Smooth muscle cell (in vitro differentiated cells): Measurements from ENCODE around the gene RFNG. TPM values are rescaled to one million over a fixed set of nuclear protein-coding genes. Genes with fewer than 3 reads are reported as not detected.

Experiments used
- DNase-seq: peaks from one replicate; lab custom pipeline; 2025; ENCODE audit not compliant: unreplicated experiment; lab: John Stamatoyannopoulos, UW
- H2AFZ ChIP-seq: fragments of 200-600 bp; sonication (generic); 2 replicates; pipeline ENCODE4 v1.6.0; 2016; ENCODE audit warnings: antibody characterized with exemption, low read depth, mild to moderate bottlenecking
- H3F3A ChIP-seq: fragments of 200-600 bp; sonication (generic); 2 replicates; pipeline ENCODE4 v1.6.0; 2017; ENCODE audit warnings: antibody characterized with exemption, low read depth
- H3K27ac ChIP-seq: fragments of 200-600 bp; sonication (generic); 2 replicates; pipeline ENCODE4 v1.5.1; 2016; ENCODE audit warnings: low read depth, mild to moderate bottlenecking
- H3K27me3 ChIP-seq: fragments of 200-600 bp; sonication (generic); 2 replicates; pipeline ENCODE4 v1.6.1; 2016; ENCODE audit warnings: low read depth, mild to moderate bottlenecking
- H3K36me3 ChIP-seq: fragments of 200-600 bp; sonication (generic); 2 replicates; pipeline ENCODE4 v1.5.1; 2016; ENCODE audit warnings: low read depth
- H3K4me1 ChIP-seq: fragments of 200-600 bp; sonication (generic); 2 replicates; pipeline ENCODE4 v1.5.1; 2016; ENCODE audit warnings: low read depth
- H3K4me2 ChIP-seq: fragments of 200-600 bp; sonication (generic); 2 replicates; pipeline ENCODE4 v1.6.0; 2016; ENCODE audit warnings: mild to moderate bottlenecking
- H3K4me3 ChIP-seq: fragments of 200-600 bp; sonication (generic); 2 replicates; pipeline ENCODE4 v1.5.1; 2016; ENCODE audit warnings: mild to moderate bottlenecking
- H3K79me2 ChIP-seq: fragments of 200-600 bp; sonication (generic); 2 replicates; pipeline ENCODE4 v1.6.0; 2016; ENCODE audit warnings: low read depth, mild to moderate bottlenecking
- H3K9ac ChIP-seq: fragments of 200-600 bp; sonication (generic); 2 replicates; pipeline ENCODE4 v1.6.0; 2016; ENCODE audit warnings: low read depth
- H3K9me3 ChIP-seq: fragments of 200-600 bp; sonication (generic); replicated peaks from 2 replicates; pipeline ENCODE4 v1.5.1; 2016; ENCODE audit warnings: low read depth
- H4K20me1 ChIP-seq: fragments of 200-600 bp; sonication (generic); 2 replicates; pipeline ENCODE4 v1.6.0; 2016; ENCODE audit warnings: low read depth
- WGBS: methylation state at CpG from one replicate; pipeline ENCODE4 v1.1.7; 2016; ENCODE audit warnings: low lambda C conversion rate; 5-methylcytosine and 5-hydroxymethylcytosine counted together
- polyA plus RNA-seq: library from polyadenylated mRNA; unstranded; fragments of >200 nt; fragmentation: Nextera tagmentation; extraction: Ambion mirVana; gene quantifications from 2 replicates; pipeline ENCODE4 v1.2.1, GENCODE V29; 2016
- total RNA-seq: library from RNA; depleted of rRNA; stranded (reverse); fragments of >200 nt; gene quantifications from 2 replicates; pipeline ENCODE4 v1.2.3, GENCODE V29; 2014
- TF ChIP-seq, protein P1 (sequence below): fragments of 200-600 bp; sonication (generic); IDR thresholded peaks from 2 replicates; pipeline ENCODE4 v1.5.1; 2017; ENCODE audit warnings: borderline replicate concordance, mild to moderate bottlenecking, antibody characterized with exemption; ENCODE audit not compliant: insufficient read depth, poor library complexity, severe bottlenecking

Gene RFNG
- total and polyA plus RNA-seq, 2 experiments from 2014 or later = 27.1 to 54.9 TPM

GRCh38 chr17:81998212-81998611 lies 53.4 kb downstream of the RFNG start:
- Histone ChIP-seq H2AFZ (no peak overlapping the region), H3K9me3 (no peaks in the 10 kb centered on the region), H3K4me1 (peaks cover 9% of the 10 kb centered on the region), H3K79me2 (no peaks in the 10 kb centered on the region), H3K4me2 (no peak overlapping the region), H3K9ac (no peak overlapping the region), H3F3A (peaks cover 11% of the 10 kb centered on the region), H3K36me3 (no peaks in the 10 kb centered on the region), H3K27me3 (no peaks in the 10 kb centered on the region), H3K27ac (no peak overlapping the region), H3K4me3 (no peak overlapping the region), H4K20me1 (peaks cover 4% of the 10 kb centered on the region)
- TF ChIP-seq, protein P1, sequence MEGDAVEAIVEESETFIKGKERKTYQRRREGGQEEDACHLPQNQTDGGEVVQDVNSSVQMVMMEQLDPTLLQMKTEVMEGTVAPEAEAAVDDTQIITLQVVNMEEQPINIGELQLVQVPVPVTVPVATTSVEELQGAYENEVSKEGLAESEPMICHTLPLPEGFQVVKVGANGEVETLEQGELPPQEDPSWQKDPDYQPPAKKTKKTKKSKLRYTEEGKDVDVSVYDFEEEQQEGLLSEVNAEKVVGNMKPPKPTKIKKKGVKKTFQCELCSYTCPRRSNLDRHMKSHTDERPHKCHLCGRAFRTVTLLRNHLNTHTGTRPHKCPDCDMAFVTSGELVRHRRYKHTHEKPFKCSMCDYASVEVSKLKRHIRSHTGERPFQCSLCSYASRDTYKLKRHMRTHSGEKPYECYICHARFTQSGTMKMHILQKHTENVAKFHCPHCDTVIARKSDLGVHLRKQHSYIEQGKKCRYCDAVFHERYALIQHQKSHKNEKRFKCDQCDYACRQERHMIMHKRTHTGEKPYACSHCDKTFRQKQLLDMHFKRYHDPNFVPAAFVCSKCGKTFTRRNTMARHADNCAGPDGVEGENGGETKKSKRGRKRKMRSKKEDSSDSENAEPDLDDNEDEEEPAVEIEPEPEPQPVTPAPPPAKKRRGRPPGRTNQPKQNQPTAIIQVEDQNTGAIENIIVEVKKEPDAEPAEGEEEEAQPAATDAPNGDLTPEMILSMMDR = no peak
- 92% methylated on average over 7 of the region's 7 CpGs for WGBS
- no peak for DNase-seq

Other genes starting within 250 kb of the RFNG start
- gene GCGR, start 247.7 kb downstream of the RFNG start, total RNA-seq = not detected in 2 replicates
- 0.58 TPM in 1 of 2 replicates, not detected in the other for gene GCGR, start 247.7 kb downstream of the RFNG start, polyA plus RNA-seq
- gene MCRIP1, start 218.5 kb downstream of the RFNG start, total RNA-seq = 85.1 and 85.8 TPM in 2 replicates
- 194 and 208 TPM in 2 replicates for gene MCRIP1, start 218.5 kb downstream of the RFNG start, polyA plus RNA-seq
- gene PPP1R27, start 216.8 kb downstream of the RFNG start, total RNA-seq = 0.58 and 3.1 TPM in 2 replicates
- 0.79 and 1.6 TPM in 2 replicates for gene PPP1R27, start 216.8 kb downstream of the RFNG start, polyA plus RNA-seq
- 1,406 and 1,593 TPM in 2 replicates for gene P4HB, start 191.3 kb downstream of the RFNG start, total RNA-seq
- gene P4HB, start 191.3 kb downstream of the RFNG start, polyA plus RNA-seq = 1,326 and 1,526 TPM in 2 replicates
- 67.6 and 256 TPM in 2 replicates for gene ARHGDIA, start 180.5 kb downstream of the RFNG start, total RNA-seq
- gene ARHGDIA, start 180.5 kb downstream of the RFNG start, polyA plus RNA-seq = 353 and 360 TPM in 2 replicates
- gene ALYREF, start 160.2 kb downstream of the RFNG start, total RNA-seq = 58.9 and 75.9 TPM in 2 replicates
- gene ALYREF, start 160.2 kb downstream of the RFNG start, polyA plus RNA-seq = 123 and 136 TPM in 2 replicates
- gene ANAPC11, start 160.1 kb downstream of the RFNG start, total RNA-seq = 147 and 222 TPM in 2 replicates
- 428 and 444 TPM in 2 replicates for gene ANAPC11, start 160.1 kb downstream of the RFNG start, polyA plus RNA-seq
- gene NPB, start 149.6 kb downstream of the RFNG start, total RNA-seq = 7.9 TPM in 1 of 2 replicates, not detected in the other
- 13.6 and 14.4 TPM in 2 replicates for gene NPB, start 149.6 kb downstream of the RFNG start, polyA plus RNA-seq
- 10.3 and 11.4 TPM in 2 replicates for gene PCYT2, start 140.4 kb downstream of the RFNG start, total RNA-seq
- gene PCYT2, start 140.4 kb downstream of the RFNG start, polyA plus RNA-seq = 27.9 and 50.6 TPM in 2 replicates
- gene SIRT7, start 133.6 kb downstream of the RFNG start, total RNA-seq = 9.5 and 19.9 TPM in 2 replicates
- 10.1 and 27.9 TPM in 2 replicates for gene SIRT7, start 133.6 kb downstream of the RFNG start, polyA plus RNA-seq
- gene MAFG, start 124.1 kb downstream of the RFNG start, total RNA-seq = 13.7 and 15.3 TPM in 2 replicates
- gene MAFG, start 124.1 kb downstream of the RFNG start, polyA plus RNA-seq = 30.3 and 39.0 TPM in 2 replicates
- 144 and 157 TPM in 2 replicates for gene PYCR1, start 114.5 kb downstream of the RFNG start, total RNA-seq
- 213 and 339 TPM in 2 replicates for gene PYCR1, start 114.5 kb downstream of the RFNG start, polyA plus RNA-seq
- not detected in 2 replicates for gene MYADML2, start 104.6 kb downstream of the RFNG start, total RNA-seq
- gene MYADML2, start 104.6 kb downstream of the RFNG start, polyA plus RNA-seq = 0.82 TPM in 1 of 2 replicates, not detected in the other
- 0.90 and 1.3 TPM in 2 replicates for gene NOTUM, start 90.6 kb downstream of the RFNG start, total RNA-seq
- 0.24 and 2.9 TPM in 2 replicates for gene NOTUM, start 90.6 kb downstream of the RFNG start, polyA plus RNA-seq
- 12.3 and 28.4 TPM in 2 replicates for gene ASPSCR1, start 74.2 kb downstream of the RFNG start, total RNA-seq
- gene ASPSCR1, start 74.2 kb downstream of the RFNG start, polyA plus RNA-seq = 36.5 and 44.0 TPM in 2 replicates
- gene CENPX, start 28.9 kb downstream of the RFNG start, total RNA-seq = 44.6 and 50.4 TPM in 2 replicates
- 57.5 and 72.8 TPM in 2 replicates for gene CENPX, start 28.9 kb downstream of the RFNG start, polyA plus RNA-seq
- 7.0 and 9.6 TPM in 2 replicates for gene LRRC45, start 28.5 kb downstream of the RFNG start, total RNA-seq
- 7.4 and 13.5 TPM in 2 replicates for gene LRRC45, start 28.5 kb downstream of the RFNG start, polyA plus RNA-seq
- gene RAC3, start 20.1 kb downstream of the RFNG start, total RNA-seq = 29.2 and 33.0 TPM in 2 replicates
- 12.1 and 15.3 TPM in 2 replicates for gene RAC3, start 20.1 kb downstream of the RFNG start, polyA plus RNA-seq
- gene DCXR, start 14.1 kb downstream of the RFNG start, total RNA-seq = 34.9 and 46.4 TPM in 2 replicates
- gene DCXR, start 14.1 kb downstream of the RFNG start, polyA plus RNA-seq = 84.4 and 89.4 TPM in 2 replicates
- gene GPS1, start 87 bp upstream of the RFNG start, total RNA-seq = 72.0 and 93.7 TPM in 2 replicates
- 134 and 143 TPM in 2 replicates for gene GPS1, start 87 bp upstream of the RFNG start, polyA plus RNA-seq
- 30.7 and 49.4 TPM in 2 replicates for gene DUS1L, start 14.0 kb upstream of the RFNG start, total RNA-seq
- gene DUS1L, start 14.0 kb upstream of the RFNG start, polyA plus RNA-seq = 125 and 141 TPM in 2 replicates
- 46.6 and 49.4 TPM in 2 replicates for gene FASN, start 46.4 kb upstream of the RFNG start, total RNA-seq
- gene FASN, start 46.4 kb upstream of the RFNG start, polyA plus RNA-seq = 48.4 and 49.3 TPM in 2 replicates
- 11.4 and 18.3 TPM in 2 replicates for gene CCDC57, start 161.0 kb upstream of the RFNG start, total RNA-seq
- 23.1 and 34.6 TPM in 2 replicates for gene CCDC57, start 161.0 kb upstream of the RFNG start, polyA plus RNA-seq
- gene SLC16A3, start 177.2 kb upstream of the RFNG start, total RNA-seq = 151 and 180 TPM in 2 replicates
- gene SLC16A3, start 177.2 kb upstream of the RFNG start, polyA plus RNA-seq = 83.3 and 96.1 TPM in 2 replicates
- gene CSNK1D, start 221.9 kb upstream of the RFNG start, total RNA-seq = 51.6 and 75.3 TPM in 2 replicates
- gene CSNK1D, start 221.9 kb upstream of the RFNG start, polyA plus RNA-seq = 135 and 172 TPM in 2 replicates